HepG2 (cell line): ENCODE results near the gene UNKL.

ENCODE experiments used
- CAMTA2 ChIP-seq: sonication (generic); formaldehyde crosslinking; IDR thresholded peaks from 2 replicates; pipeline ENCODE4 v1.4.0; 2020; ENCODE audit warnings: mild to moderate bottlenecking, missing genetic modification reagents, borderline replicate concordance
- ELF1 ChIP-seq: sonication (generic); formaldehyde crosslinking; IDR thresholded peaks from 2 replicates; pipeline ENCODE4 v1.4.0; 2020; ENCODE audit warnings: missing genetic modification reagents
- MTA3 ChIP-seq: sonication (generic); formaldehyde crosslinking; IDR thresholded peaks from 2 replicates; pipeline ENCODE4 v1.4.0; 2020; ENCODE audit warnings: missing genetic modification reagents
- PAWR ChIP-seq: sonication (generic); formaldehyde crosslinking; IDR thresholded peaks from 2 replicates; pipeline ENCODE4 v1.4.0; 2020; ENCODE audit warnings: missing genetic modification reagents, mild to moderate bottlenecking, borderline replicate concordance
- ZNF292 ChIP-seq: sonication (generic); formaldehyde crosslinking; IDR thresholded peaks from 2 replicates; pipeline ENCODE4 v1.8.1; 2022; ENCODE audit warnings: mild to moderate bottlenecking, low read depth, missing genetic modification reagents, borderline replicate concordance
- ZNF432 ChIP-seq: sonication (generic); formaldehyde crosslinking; IDR thresholded peaks from 2 replicates; pipeline ENCODE4 v1.5.0; 2020; ENCODE audit warnings: missing genetic modification reagents, mild to moderate bottlenecking, borderline replicate concordance
- TF ChIP-seq, protein P1 (sequence below): sonication (generic); formaldehyde crosslinking; IDR thresholded peaks from 2 replicates; pipeline ENCODE4 v1.4.0; 2020; ENCODE audit warnings: missing genetic modification reagents
- TF ChIP-seq, protein P2 (sequence below), 2 experiments: sonication (generic) in 1 of 2; formaldehyde crosslinking in 1 of 2; IDR thresholded peaks; 2 replicates each; pipeline versions ENCODE4 v1.5.1 to v1.6.1; 2011 to 2020; ENCODE audit warnings: borderline replicate concordance in 1 of 2, low read depth in 1 of 2, low read length in 1 of 2, mild to moderate bottlenecking in 1 of 2, missing genetic modification reagents in 1 of 2, moderate library complexity in 1 of 2
- TF ChIP-seq, protein P3 (sequence below): sonication (generic); formaldehyde crosslinking; IDR thresholded peaks from 2 replicates; pipeline ENCODE4 v1.4.0; 2020; ENCODE audit warnings: missing genetic modification reagents, mild to moderate bottlenecking, borderline replicate concordance

DNA sequence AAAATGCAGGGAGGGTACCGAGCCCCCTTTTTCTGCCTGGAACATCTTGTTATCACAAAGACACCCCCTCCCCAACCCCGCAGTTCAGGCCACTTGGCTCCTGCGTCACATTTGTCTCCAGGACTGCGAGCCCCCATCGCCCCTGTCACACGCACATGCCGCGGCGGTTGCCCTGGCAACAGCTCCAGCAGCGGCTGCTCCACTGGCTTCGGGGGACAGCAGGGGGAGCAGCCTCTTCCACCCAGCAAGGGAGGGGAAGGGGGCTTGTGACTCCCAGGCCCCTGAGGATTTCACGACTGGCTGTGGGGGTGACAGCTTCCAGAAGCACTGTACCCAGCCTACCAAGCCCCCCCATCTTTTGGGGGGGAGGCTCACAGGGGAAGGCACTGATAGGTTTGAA is 78.5 kb downstream of the UNKL start:
- TF ChIP-seq PAWR = no peak
- TF ChIP-seq ELF1 (CRISPR knock-in tag) = no peak
- TF ChIP-seq ZNF292 (CRISPR knock-in tag) = no peak
- no peak for TF ChIP-seq CAMTA2
- TF ChIP-seq, protein P1, sequence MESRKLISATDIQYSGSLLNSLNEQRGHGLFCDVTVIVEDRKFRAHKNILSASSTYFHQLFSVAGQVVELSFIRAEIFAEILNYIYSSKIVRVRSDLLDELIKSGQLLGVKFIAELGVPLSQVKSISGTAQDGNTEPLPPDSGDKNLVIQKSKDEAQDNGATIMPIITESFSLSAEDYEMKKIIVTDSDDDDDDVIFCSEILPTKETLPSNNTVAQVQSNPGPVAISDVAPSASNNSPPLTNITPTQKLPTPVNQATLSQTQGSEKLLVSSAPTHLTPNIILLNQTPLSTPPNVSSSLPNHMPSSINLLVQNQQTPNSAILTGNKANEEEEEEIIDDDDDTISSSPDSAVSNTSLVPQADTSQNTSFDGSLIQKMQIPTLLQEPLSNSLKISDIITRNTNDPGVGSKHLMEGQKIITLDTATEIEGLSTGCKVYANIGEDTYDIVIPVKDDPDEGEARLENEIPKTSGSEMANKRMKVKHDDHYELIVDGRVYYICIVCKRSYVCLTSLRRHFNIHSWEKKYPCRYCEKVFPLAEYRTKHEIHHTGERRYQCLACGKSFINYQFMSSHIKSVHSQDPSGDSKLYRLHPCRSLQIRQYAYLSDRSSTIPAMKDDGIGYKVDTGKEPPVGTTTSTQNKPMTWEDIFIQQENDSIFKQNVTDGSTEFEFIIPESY = no peak
- TF ChIP-seq, protein P2, sequence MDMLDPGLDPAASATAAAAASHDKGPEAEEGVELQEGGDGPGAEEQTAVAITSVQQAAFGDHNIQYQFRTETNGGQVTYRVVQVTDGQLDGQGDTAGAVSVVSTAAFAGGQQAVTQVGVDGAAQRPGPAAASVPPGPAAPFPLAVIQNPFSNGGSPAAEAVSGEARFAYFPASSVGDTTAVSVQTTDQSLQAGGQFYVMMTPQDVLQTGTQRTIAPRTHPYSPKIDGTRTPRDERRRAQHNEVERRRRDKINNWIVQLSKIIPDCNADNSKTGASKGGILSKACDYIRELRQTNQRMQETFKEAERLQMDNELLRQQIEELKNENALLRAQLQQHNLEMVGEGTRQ (IDR thresholded peaks at IDR 0.05; ENCODE audit: low read depth, low read length) = no peak
- TF ChIP-seq, protein P2 (CRISPR knock-in tag; IDR thresholded peaks at IDR 0.05; ENCODE audit: borderline replicate concordance) = no peak
- TF ChIP-seq MTA3 (CRISPR knock-in tag) = no peak
- TF ChIP-seq ZNF432 (CRISPR knock-in tag) = no peak
- TF ChIP-seq, protein P3, sequence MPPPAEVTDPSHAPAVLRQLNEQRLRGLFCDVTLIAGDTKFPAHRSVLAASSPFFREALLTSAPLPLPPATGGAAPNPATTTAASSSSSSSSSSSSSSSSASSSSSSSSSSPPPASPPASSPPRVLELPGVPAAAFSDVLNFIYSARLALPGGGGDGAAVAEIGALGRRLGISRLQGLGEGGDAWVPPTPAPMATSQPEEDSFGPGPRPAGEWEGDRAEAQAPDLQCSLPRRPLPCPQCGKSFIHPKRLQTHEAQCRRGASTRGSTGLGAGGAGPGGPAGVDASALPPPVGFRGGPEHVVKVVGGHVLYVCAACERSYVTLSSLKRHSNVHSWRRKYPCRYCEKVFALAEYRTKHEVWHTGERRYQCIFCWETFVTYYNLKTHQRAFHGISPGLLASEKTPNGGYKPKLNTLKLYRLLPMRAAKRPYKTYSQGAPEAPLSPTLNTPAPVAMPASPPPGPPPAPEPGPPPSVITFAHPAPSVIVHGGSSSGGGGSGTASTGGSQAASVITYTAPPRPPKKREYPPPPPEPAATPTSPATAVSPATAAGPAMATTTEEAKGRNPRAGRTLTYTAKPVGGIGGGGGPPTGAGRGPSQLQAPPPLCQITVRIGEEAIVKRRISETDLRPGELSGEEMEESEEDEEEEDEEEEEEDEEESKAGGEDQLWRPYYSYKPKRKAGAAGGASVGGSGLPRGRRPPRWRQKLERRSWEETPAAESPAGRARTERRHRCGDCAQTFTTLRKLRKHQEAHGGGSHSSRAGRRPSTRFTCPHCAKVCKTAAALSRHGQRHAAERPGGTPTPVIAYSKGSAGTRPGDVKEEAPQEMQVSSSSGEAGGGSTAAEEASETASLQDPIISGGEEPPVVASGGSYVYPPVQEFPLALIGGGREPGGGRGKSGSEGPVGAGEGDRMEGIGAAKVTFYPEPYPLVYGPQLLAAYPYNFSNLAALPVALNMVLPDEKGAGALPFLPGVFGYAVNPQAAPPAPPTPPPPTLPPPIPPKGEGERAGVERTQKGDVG (CRISPR knock-in tag) = no peak
